Endothelial cell (in vitro differentiated cells): ENCODE measurements around the gene HELB. TPM values are rescaled to one million over a fixed set of nuclear protein-coding genes. Genes with fewer than 3 reads are reported as not detected.

Experiments
- DNase-seq: peaks from one replicate; pipeline ENCODE4 v3.0.0; 2021; ENCODE audit warnings: low spot score
- H3K27ac Mint-ChIP-seq: one replicate; pipeline ENCODE4 v1.8.0; 2021; ENCODE audit warnings: mixed read lengths, inconsistent platforms; ENCODE audit not compliant: unreplicated experiment
- H3K27me3 Mint-ChIP-seq: one replicate; pipeline ENCODE4 v1.8.0; 2021; ENCODE audit warnings: mild to moderate bottlenecking, moderate library complexity, mixed read lengths, inconsistent platforms; ENCODE audit not compliant: unreplicated experiment
- H3K36me3 Mint-ChIP-seq: one replicate; pipeline ENCODE4 v1.8.0; 2021; ENCODE audit warnings: mild to moderate bottlenecking, low read depth, mixed read lengths, inconsistent platforms; ENCODE audit not compliant: unreplicated experiment
- H3K4me1 Mint-ChIP-seq: one replicate; pipeline ENCODE4 v1.8.0; 2021; ENCODE audit warnings: mild to moderate bottlenecking, mixed read lengths, inconsistent platforms; ENCODE audit not compliant: unreplicated experiment
- H3K4me3 Mint-ChIP-seq: one replicate; pipeline ENCODE4 v1.8.0; 2021; ENCODE audit warnings: mild to moderate bottlenecking, mixed read lengths, inconsistent platforms; ENCODE audit not compliant: unreplicated experiment
- H3K9me3 Mint-ChIP-seq: one replicate; pipeline ENCODE4 v1.8.0; 2021; ENCODE audit warnings: mixed read lengths, inconsistent platforms; ENCODE audit not compliant: unreplicated experiment
- CTCF ChIP-seq: fragments of 200-600 bp; sonication (generic); IDR thresholded peaks from one replicate; pipeline ENCODE4 v1.5.0; 2021; ENCODE audit warnings: antibody characterized with exemption; ENCODE audit not compliant: unreplicated experiment
- total RNA-seq: library from RNA; stranded (reverse); fragmentation: NEBNext Ultra II Directional; extraction: Animal tissue kit (Norgen Biotek cat#: 25700); gene quantifications from one replicate; pipeline ENCODE4 v1.2.1, GENCODE V29; 2021; ENCODE audit not compliant: unreplicated experiment

The HELB gene
- total RNA-seq, 1 donor from 2014 or later = 3.7 TPM

- H3K36me3 Mint-ChIP-seq = peaks cover 4% of the 10 kb centered on the region
Observed at GRCh38 chr12:66309606-66310005, 7.3 kb downstream of the HELB start.

GRCh38 chr12:66312189-66312588 is 9.9 kb downstream of the HELB start:
- Mint-ChIP-seq H3K4me1 (no peaks in the 10 kb centered on the region), H3K4me3 (no peak overlapping the region), H3K27me3 (no peaks in the 10 kb centered on the region), H3K27ac (no peak overlapping the region), H3K9me3 (no peaks in the 10 kb centered on the region), H3K36me3 (peaks cover 4% of the 10 kb centered on the region)
- no peak for TF ChIP-seq CTCF
- DNase-seq = no peak

More at GRCh38 chr12:66309606-66310005, 7.3 kb downstream of the HELB start:
- no peak overlapping the region for H3K27ac Mint-ChIP-seq
- no peak for DNase-seq
- peaks cover 9% of the 10 kb centered on the region for H3K4me1 Mint-ChIP-seq
- H3K9me3 Mint-ChIP-seq = no peaks in the 10 kb centered on the region
- no peak for TF ChIP-seq CTCF
- H3K27me3 Mint-ChIP-seq = no peaks in the 10 kb centered on the region
- H3K4me3 Mint-ChIP-seq = no peak overlapping the region

GRCh38 chr12:66314278-66314677 is 12.0 kb downstream of the HELB start:
- no peaks in the 10 kb centered on the region for H3K9me3 Mint-ChIP-seq
- no peaks in the 10 kb centered on the region for H3K4me1 Mint-ChIP-seq
- peaks cover 4% of the 10 kb centered on the region for H3K36me3 Mint-ChIP-seq
- H3K4me3 Mint-ChIP-seq = no peak overlapping the region
- no peak overlapping the region for H3K27ac Mint-ChIP-seq
- no peak for TF ChIP-seq CTCF
- H3K27me3 Mint-ChIP-seq = no peaks in the 10 kb centered on the region
- DNase-seq = no peak

GRCh38 chr12:66319266-66319954 is 17.1 kb downstream of the HELB start:
- no peaks in the 10 kb centered on the region for H3K27me3 Mint-ChIP-seq
- no peak overlapping the region for H3K27ac Mint-ChIP-seq
- no peak for DNase-seq
- H3K36me3 Mint-ChIP-seq = no peaks in the 10 kb centered on the region
- no peaks in the 10 kb centered on the region for H3K9me3 Mint-ChIP-seq
- TF ChIP-seq CTCF = no peak
- H3K4me3 Mint-ChIP-seq = no peak overlapping the region
- no peaks in the 10 kb centered on the region for H3K4me1 Mint-ChIP-seq

GRCh38 chr12:66320996-66321395 is 18.7 kb downstream of the HELB start:
- Mint-ChIP-seq H3K9me3 (no peaks in the 10 kb centered on the region), H3K36me3 (no peaks in the 10 kb centered on the region), H3K4me3 (no peak overlapping the region), H3K27ac (no peak overlapping the region), H3K27me3 (no peaks in the 10 kb centered on the region), H3K4me1 (no peaks in the 10 kb centered on the region)
- DNase-seq = no peak
- no peak for TF ChIP-seq CTCF
